ENCODE results near the gene TMEM198. TPM values are rescaled to one million over a fixed set of nuclear protein-coding genes. Genes with fewer than 3 reads are reported as not detected.
A peak's percentile ranks its signal among the peaks of the same experiment; 100 is the strongest.

Gene TMEM198
- total RNA-seq, 8 experiments from 2014 or later: 4.8 to 26.5 (median 11.1) TPM

DNA sequence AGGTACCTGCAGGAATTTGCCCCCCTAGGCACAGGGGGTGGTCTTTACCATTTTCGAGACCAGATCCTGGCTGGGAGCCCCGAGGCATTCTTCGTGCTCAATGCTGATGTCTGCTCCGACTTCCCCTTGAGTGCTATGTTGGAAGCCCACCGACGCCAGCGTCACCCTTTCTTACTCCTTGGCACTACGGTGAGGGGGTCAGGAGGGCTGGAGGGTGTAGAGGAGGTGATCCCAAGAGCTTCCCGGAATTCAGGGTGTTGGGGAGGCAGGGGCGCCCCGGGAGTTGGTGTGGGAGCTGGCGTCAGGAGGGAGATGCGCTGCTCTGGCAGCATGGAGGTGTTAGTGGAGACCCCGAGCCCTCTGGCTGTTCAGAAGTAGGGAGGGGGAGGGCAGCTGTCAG lies 42.0 kb upstream of the TMEM198 start:
- H3K27ac ChIP-seq: peak overlapping the region; percentile 4 to 35
- H3K4me1 ChIP-seq (replicated peaks in 1 of 2): peaks cover 32 to 56% of the 10 kb centered on the region in 2 donors
- in situ Hi-C loops (cut with MboI; ENCODE audit: low pct_unique_long_range_greater_than_20kb in 2 of 9, low sequenced_read_pairs in 9 of 9, unreplicated experiment in 9 of 9): loop anchor here in 1 of 9 experiments (25.0 kb wide), 1 partner anchor 90 kb away; the partner anchor contains the start of gene DES
- 90 to 100% (median 91%) methylated on average over 2 to 12 of the region's 14 CpGs; no CpG with 5 or more reads in 6 of the 10 experiments for WGBS, 10 experiments
- no peak for ATAC-seq (replicated peaks in 6 of 8)
- no peak overlapping the region for H3K4me3 ChIP-seq

DNA sequence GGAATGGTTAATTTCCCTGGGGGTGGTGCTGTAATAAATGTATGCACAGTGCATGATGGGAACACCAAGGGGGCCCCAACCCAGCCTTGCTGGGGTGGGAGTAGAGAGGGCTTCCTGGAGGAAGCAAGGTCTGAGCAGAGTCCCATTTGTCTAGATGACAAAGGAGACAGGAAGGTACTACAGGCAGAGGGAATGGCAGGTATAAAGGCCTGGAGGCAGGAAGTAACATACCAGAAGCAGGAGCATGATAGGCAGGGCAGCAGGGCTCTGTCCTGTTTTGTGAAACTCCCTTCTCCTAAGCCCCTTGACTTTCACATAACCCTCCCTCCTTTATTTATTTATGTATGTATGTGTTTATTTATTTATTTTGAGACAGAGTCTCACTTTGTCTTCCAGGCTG lies 41.2 kb upstream of the TMEM198 start:
- Histone ChIP-seq H3K4me1 (replicated peaks in 1 of 2) (peaks cover 33 to 56% of the 10 kb centered on the region in 2 donors), H3K4me3 (no peak overlapping the region), H3K27ac (peak overlapping the region in 1 of 2 donors; percentile 35)
- no peak for ATAC-seq (replicated peaks in 6 of 8)
- in situ Hi-C loops (cut with MboI; ENCODE audit: low pct_unique_long_range_greater_than_20kb in 2 of 9, low sequenced_read_pairs in 9 of 9, unreplicated experiment in 9 of 9): loop anchor here in 1 of 9 experiments (25.0 kb wide), 1 partner anchor 90 kb away; the partner anchor contains the start of gene DES

GRCh38 chr2:219505585-219505984 lies 38.2 kb upstream of the TMEM198 start:
- ATAC-seq (replicated peaks in 6 of 8): no peak
- in situ Hi-C loops (cut with MboI; ENCODE audit: low pct_unique_long_range_greater_than_20kb in 2 of 9, low sequenced_read_pairs in 9 of 9, unreplicated experiment in 9 of 9): loop anchor here in 1 of 9 experiments (25.0 kb wide), 1 partner anchor 93 kb away; the partner anchor contains the start of gene DES
- 70 to 100% (median 86%) methylated on average over 1 to 5 of the region's 9 CpGs; no CpG with 5 or more reads in 5 of the 10 experiments for whole genome bisulfite sequencing, 10 experiments
- Histone ChIP-seq H3K4me1 (replicated peaks in 1 of 2) (peaks cover 51 to 63% of the 10 kb centered on the region in 2 donors), H3K4me3 (no peak overlapping the region), H3K27ac (no peak overlapping the region)

- Histone ChIP-seq H3K27ac (peak overlapping the region; percentile 87 to 88), H3K4me1 (replicated peaks in 1 of 2) (peaks cover 58 to 68% of the 10 kb centered on the region in 2 donors), H3K4me3 (no peak overlapping the region)
- no peak for ATAC-seq (replicated peaks in 6 of 8)
- WGBS, 10 experiments: no CpG with 5 or more reads among the region's 23 CpGs
- in situ Hi-C loops (cut with MboI; ENCODE audit: low pct_unique_long_range_greater_than_20kb in 2 of 9, low sequenced_read_pairs in 9 of 9, unreplicated experiment in 9 of 9): loop anchor here in 1 of 9 experiments (25.0 kb wide), 1 partner anchor 94 kb away; the partner anchor contains the start of gene DES
These were observed 37.6 kb upstream of the TMEM198 start for GRCh38 chr2:219506153-219506801.

GRCh38 chr2:219506802-219507526 lies 36.9 kb upstream of the TMEM198 start:
- H3K27ac ChIP-seq: peak overlapping the region; percentile 87 to 88
- in situ Hi-C loops (cut with MboI; ENCODE audit: low pct_unique_long_range_greater_than_20kb in 2 of 9, low sequenced_read_pairs in 9 of 9, unreplicated experiment in 9 of 9): loop anchor here in 1 of 9 experiments (25.0 kb wide), 1 partner anchor 95 kb away; the partner anchor contains the start of gene DES
- 0 to 20% (median 0%) methylated on average over 1 to 2 of the region's 17 CpGs; no CpG with 5 or more reads in 7 of the 10 experiments for WGBS, 10 experiments
- peaks cover 64 to 73% of the 10 kb centered on the region in 2 donors for H3K4me1 ChIP-seq (replicated peaks in 1 of 2)
- ATAC-seq (replicated peaks in 6 of 8): peak in 6 of 8 experiments; percentile 3 to 43 (median 22)
- no peak overlapping the region for H3K4me3 ChIP-seq

DNA sequence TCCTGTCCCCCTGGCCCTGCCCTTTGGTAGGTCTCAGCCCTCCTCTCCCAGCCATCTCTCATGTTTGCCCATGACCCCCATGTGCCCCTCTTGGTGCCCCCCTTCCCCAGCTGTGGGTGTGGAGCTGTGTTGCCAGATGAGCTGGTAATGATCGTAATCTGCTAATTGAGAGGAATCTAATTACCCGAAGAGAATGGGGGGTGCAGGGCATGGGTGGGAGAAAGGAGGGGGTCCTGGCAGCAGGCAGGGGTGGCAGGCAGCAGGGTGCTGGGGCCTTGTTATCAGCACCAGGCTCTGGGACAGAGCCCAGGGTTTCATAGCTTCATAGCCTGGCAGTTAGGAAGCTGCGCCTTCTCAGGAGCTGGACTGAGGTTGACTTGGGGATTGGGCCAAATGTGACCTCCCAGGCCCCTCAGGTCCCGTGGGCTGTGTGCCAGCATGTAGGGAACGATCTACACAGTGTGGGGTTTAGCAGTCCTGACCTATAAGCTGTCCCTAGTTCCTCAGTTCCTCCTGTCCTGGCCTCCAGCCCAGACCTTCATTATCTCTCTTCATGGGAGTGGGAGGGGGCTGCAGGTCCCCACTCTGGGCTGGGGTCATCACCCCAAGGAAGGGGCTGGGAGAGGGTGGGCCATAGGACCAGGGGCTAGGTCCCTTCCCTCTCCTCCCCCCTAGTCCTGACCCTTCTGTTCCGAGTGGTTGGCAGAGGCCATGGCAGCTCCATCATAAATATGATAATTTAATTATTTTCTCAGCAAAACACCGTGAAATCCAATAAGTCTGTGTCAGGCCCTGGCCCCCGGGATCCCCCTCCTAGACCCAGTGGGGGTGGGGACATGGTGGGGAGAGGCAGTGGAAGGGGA lies 36.0 kb upstream of the TMEM198 start:
- 40 to 80% methylated on average over 1 of the region's 8 CpGs; no CpG with 5 or more reads in 8 of the 10 experiments for WGBS, 10 experiments
- ATAC-seq (replicated peaks in 6 of 8): no peak
- peaks cover 67 to 73% of the 10 kb centered on the region in 2 donors for H3K4me1 ChIP-seq (replicated peaks in 1 of 2)
- H3K27ac ChIP-seq: peak overlapping the region; percentile 87 to 88
- in situ Hi-C loops (cut with MboI; ENCODE audit: low pct_unique_long_range_greater_than_20kb in 2 of 9, low sequenced_read_pairs in 9 of 9, unreplicated experiment in 9 of 9): loop anchor here in 1 of 9 experiments (25.0 kb wide), 1 partner anchor 96 kb away; the partner anchor contains the start of gene DES
- no peak overlapping the region for H3K4me3 ChIP-seq

- ATAC-seq (replicated peaks in 6 of 8): no peak
- Histone ChIP-seq H3K27ac (peak overlapping the region; percentile 6 to 88), H3K4me1 (replicated peaks in 1 of 2) (peaks cover 73 to 77% of the 10 kb centered on the region in 2 donors), H3K4me3 (no peak overlapping the region)
- in situ Hi-C loops (cut with MboI; ENCODE audit: low pct_unique_long_range_greater_than_20kb in 2 of 9, low sequenced_read_pairs in 9 of 9, unreplicated experiment in 9 of 9): loop anchor here in 1 of 9 experiments (25.0 kb wide), 1 partner anchor 96 kb away; the partner anchor contains the start of gene DES
- WGBS, 10 experiments: no CpG with 5 or more reads among the region's 4 CpGs
These were observed 35.4 kb upstream of the TMEM198 start for GRCh38 chr2:219508444-219508734.

DNA sequence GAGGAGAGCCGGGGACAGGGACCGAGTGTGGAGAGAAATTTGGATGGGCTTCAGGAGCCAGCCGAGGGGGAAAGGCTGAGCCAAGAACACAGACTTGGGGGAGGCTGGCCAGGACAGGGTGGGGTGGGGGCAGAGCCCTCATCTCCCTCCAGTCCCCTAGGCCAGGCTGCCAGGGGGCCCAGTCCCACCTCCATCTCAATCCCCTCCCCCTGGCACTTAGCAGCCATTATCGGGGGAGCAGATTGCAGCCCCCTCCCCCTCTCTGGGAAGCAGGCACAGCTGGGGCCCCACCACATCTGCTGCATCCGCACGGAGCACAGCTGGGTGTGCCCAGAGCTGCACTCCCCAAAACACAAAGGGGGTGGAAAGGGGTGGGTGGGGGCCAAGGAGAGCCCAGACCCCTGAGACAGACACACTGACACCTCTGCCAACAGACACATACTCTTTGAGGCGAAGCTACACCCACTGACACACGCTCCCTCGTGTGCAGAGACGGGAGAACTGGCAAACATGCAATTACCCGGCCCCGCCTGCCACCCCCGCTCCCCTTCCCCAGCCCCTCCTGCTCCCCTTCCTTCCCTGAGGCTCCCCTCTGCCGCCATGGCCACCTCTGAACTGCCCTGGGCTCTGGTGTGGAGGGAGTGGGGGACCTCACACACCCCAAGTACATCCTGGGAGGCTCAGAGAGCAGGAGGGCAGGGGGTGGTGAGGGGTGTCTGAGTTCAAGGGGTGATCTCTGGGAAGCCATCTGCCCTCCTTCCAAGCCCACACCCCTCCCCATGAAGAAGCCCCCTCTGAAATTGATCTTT lies 34.7 kb upstream of the TMEM198 start:
- peak in 3 of 8 experiments; percentile 23 to 31 (median 29) for ATAC-seq (replicated peaks in 6 of 8)
- WGBS, 10 experiments: 7% methylated on average over 3 of the region's 14 CpGs; no CpG with 5 or more reads in 9 of the 10 experiments
- Histone ChIP-seq H3K27ac (peak overlapping the region; percentile 85 to 88), H3K4me1 (replicated peaks in 1 of 2) (peaks cover 81% of the 10 kb centered on the region in 2 donors), H3K4me3 (no peak overlapping the region)
- in situ Hi-C loops (cut with MboI; ENCODE audit: low pct_unique_long_range_greater_than_20kb in 2 of 9, low sequenced_read_pairs in 9 of 9, unreplicated experiment in 9 of 9): loop anchor here in 1 of 9 experiments (25.0 kb wide), 1 partner anchor 97 kb away; the partner anchor contains the start of gene DES

DNA sequence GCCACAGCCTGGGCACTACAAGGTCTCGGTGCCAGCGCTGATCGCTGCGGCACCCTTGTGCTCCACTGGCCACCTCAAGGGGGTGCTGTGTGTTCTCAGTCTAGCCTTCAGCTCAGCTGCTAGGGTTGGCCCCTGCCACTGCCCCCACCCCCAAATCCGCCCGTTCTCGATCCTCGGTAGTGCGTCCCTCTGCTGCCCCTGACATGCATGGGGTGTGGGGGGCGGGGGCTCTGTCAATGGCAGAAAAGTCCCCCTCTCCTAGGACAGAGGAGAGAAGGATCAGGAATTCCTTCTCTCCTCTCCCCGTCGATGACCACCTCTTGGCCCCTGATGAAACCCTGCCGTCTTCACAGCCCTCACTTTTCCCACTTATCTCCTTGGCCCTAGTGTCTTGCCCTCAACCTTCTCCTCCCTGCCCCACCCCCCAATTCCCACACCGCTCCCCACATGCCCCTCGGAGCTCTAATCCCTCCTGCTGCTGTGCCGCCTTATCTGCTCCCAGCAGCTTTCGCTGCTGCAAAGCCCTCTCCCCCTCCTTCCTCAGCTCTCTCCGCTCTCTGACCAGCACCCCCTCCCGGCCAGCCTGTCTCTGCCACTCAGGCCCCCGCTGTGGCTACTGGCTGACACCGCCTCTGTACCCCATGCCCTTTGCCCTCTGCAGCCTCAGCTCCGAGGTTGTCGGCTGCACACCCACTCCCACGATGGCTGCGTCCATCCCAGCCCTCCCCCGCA lies 33.9 kb upstream of the TMEM198 start:
- in situ Hi-C loops (cut with MboI; ENCODE audit: low pct_unique_long_range_greater_than_20kb in 2 of 9, low sequenced_read_pairs in 9 of 9, unreplicated experiment in 9 of 9): loop anchor here in 1 of 9 experiments (25.0 kb wide), 1 partner anchor 98 kb away; the partner anchor contains the start of gene DES
- WGBS, 10 experiments: 0 to 60% methylated on average over 1 of the region's 26 CpGs; no CpG with 5 or more reads in 8 of the 10 experiments
- H3K4me3 ChIP-seq: peak overlapping the region in 3 of 5 donors; percentile 2 to 7 (median 5)

GRCh38 chr2:219510512-219511135 lies 33.2 kb upstream of the TMEM198 start:
- no CpG with 5 or more reads among the region's 22 CpGs for WGBS, 10 experiments
- H3K4me1 ChIP-seq (replicated peaks in 1 of 2): peaks cover 95% of the 10 kb centered on the region in 2 donors
- ATAC-seq (replicated peaks in 6 of 8): peak in 5 of 8 experiments; percentile 41 to 65 (median 54)
- peak overlapping the region in 2 of 5 donors; percentile 0 to 5 for H3K4me3 ChIP-seq
- in situ Hi-C loops (cut with MboI; ENCODE audit: low pct_unique_long_range_greater_than_20kb in 2 of 9, low sequenced_read_pairs in 9 of 9, unreplicated experiment in 9 of 9): loop anchor here in 1 of 9 experiments (25.0 kb wide), 1 partner anchor 98 kb away; the partner anchor contains the start of gene DES
- peak overlapping the region; percentile 85 to 89 for H3K27ac ChIP-seq

More for the DNA sequence above, 33.9 kb upstream of the TMEM198 start:
- ATAC-seq (replicated peaks in 6 of 8): peak; percentile 37 to 89 (median 53)
- Histone ChIP-seq H3K4me1 (replicated peaks in 1 of 2) (peaks cover 88% of the 10 kb centered on the region in 2 donors), H3K27ac (peak overlapping the region; percentile 85 to 88)

Data from motor neuron (in vitro differentiated cells).